ENCODE measurements around the gene RNU5D-1. TPM values are rescaled to one million over a fixed set of nuclear protein-coding genes. Genes with fewer than 3 reads are reported as not detected.

RNU5D-1 gene
- total RNA-seq, 1 donor from 2014 or later = not detected

DNA sequence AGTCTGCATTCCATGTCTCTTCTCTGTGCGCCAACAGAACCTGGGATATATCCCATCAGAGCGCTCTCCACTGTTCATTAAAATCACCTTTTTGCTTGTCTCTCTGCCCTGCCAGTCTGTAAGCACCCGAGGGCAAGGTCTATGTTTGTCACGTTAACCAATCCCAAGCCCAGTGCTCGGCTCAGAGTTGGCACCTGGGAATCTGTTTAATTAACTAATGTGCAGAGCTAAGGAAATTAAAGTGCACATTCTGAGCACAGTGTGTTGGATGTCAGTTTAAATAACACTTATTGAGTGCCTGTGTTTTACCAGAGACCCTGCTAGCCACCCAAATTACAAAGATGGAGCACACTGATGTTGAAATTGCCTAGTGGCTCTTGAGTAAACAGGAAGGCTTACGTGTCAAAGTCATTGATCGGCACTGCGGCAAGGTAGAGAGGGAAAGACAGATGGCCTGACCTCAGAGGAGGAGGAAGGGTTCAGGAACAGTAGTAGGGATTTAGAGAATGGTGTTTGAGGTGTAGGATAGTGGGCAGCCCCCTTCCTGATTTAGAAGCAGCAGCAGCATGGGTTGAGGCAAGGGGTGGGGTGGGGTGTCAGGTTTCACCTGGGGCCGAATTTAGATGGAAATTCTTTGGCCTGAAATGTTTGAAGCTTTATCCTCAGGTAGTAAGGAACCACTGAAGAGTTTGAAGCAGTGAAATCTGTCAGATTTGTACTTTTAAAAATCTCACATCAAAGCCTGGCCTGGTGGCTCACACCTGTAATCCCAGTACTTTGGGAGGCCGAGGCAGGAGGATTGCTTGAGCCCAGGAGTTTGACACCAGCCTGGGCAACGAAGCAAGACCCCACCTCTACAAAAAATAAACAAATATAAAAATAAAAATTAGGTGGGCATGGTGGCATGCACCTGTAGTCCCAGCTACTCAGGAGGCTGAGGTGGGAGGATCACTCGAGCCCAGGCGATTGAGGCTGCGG is 48.8 kb downstream of the RNU5D-1 start:
- DNase-seq = no peak
- Histone ChIP-seq H3K9me3 (no peaks in the 10 kb centered on the region), H3K4me1 (peaks cover 13% of the 10 kb centered on the region), H3K27me3 (ENCODE audit: low read depth) (no peaks in the 10 kb centered on the region), H3K36me3 (no peaks in the 10 kb centered on the region), H3K27ac (no peak overlapping the region), H3K4me3 (no peak overlapping the region)
- TF ChIP-seq CTCF (IDR thresholded peaks at IDR 0.05) = no peak
- intact Hi-C loops (cut with DNase I) = no loop called here
- peak in 1 of 2 donors; percentile 58 for ATAC-seq

Other genes with a start within 250 kb of the RNU5D-1 start
- 22.6 TPM for gene TMEM53, start 56.7 kb downstream of the RNU5D-1 start, total RNA-seq
- 14.5 TPM for gene ARMH1, start 56.5 kb downstream of the RNU5D-1 start, total RNA-seq
- gene KIF2C, start 8.7 kb upstream of the RNU5D-1 start, total RNA-seq = 1.7 TPM
- 1,341 TPM for gene RPS8, start 44.4 kb upstream of the RNU5D-1 start, total RNA-seq
- gene BEST4, start 57.0 kb upstream of the RNU5D-1 start, total RNA-seq = 1.7 TPM
- gene PLK3, start 69.2 kb upstream of the RNU5D-1 start, total RNA-seq = 27.7 TPM
- gene DYNLT4, start 76.2 kb upstream of the RNU5D-1 start, total RNA-seq = 5.2 TPM
- 8.7 TPM for gene BTBD19, start 77.4 kb upstream of the RNU5D-1 start, total RNA-seq
- 1.0 TPM for gene PTCH2, start 112.1 kb upstream of the RNU5D-1 start, total RNA-seq

Data from lower lobe of right lung (tissue), 2 donors.